Mesenchymal stem cell (in vitro differentiated cells and primary cell): Measurements from ENCODE around the gene RPS6KA2.

Experiments used
- DNase-seq: peaks from one replicate; pipeline ENCODE4 v3.0.0-alpha.2; 2013
- H2AFZ ChIP-seq: one replicate; pipeline ENCODE4 v1.6.1; 2013; ENCODE audit warnings: low read depth, mild to moderate bottlenecking, control low read depth, inconsistent platforms, low read length, moderate library complexity
- H2AK5ac ChIP-seq: 2 replicates; pipeline ENCODE4 v1.6.1; 2013; ENCODE audit warnings: low read length, moderate library complexity, mild to moderate bottlenecking, inconsistent platforms; ENCODE audit not compliant: severe bottlenecking
- H2BK120ac ChIP-seq: one replicate; pipeline ENCODE4 v1.6.1; 2013; ENCODE audit warnings: low read depth, mild to moderate bottlenecking, inconsistent platforms, low read length, moderate library complexity
- H2BK12ac ChIP-seq, 2 experiments: one replicate each; pipeline ENCODE4 v1.6.1; 2013; ENCODE audit warnings: inconsistent platforms in 2 of 2, low read length in 2 of 2, mild to moderate bottlenecking in 2 of 2, moderate library complexity in 2 of 2, control low read depth in 1 of 2
- H2BK15ac ChIP-seq: one replicate; pipeline ENCODE4 v1.6.1; 2013; ENCODE audit warnings: mild to moderate bottlenecking, low read depth, inconsistent platforms; ENCODE audit not compliant: poor library complexity, severe bottlenecking
- H2BK5ac ChIP-seq: 2 replicates; pipeline ENCODE4 v1.6.1; 2013; ENCODE audit warnings: low read depth, mild to moderate bottlenecking, low read length, control low read depth, inconsistent platforms; ENCODE audit not compliant: poor library complexity, severe bottlenecking
- H3K14ac ChIP-seq, 2 experiments: one replicate each; pipeline ENCODE4 v1.6.1; 2013; ENCODE audit warnings: inconsistent platforms in 2 of 2, low read length in 2 of 2, control low read depth in 1 of 2, mild to moderate bottlenecking in 1 of 2, moderate library complexity in 1 of 2
- H3K18ac ChIP-seq, 2 experiments: one replicate each; pipeline ENCODE4 v1.6.1; 2013; ENCODE audit warnings: inconsistent platforms in 2 of 2, low read length in 2 of 2, control low read depth in 1 of 2, low read depth in 1 of 2, mild to moderate bottlenecking in 1 of 2
- H3K23ac ChIP-seq, 2 experiments: one replicate each; pipeline ENCODE4 v1.6.1; 2013; ENCODE audit warnings: inconsistent platforms in 2 of 2, low read length in 2 of 2, mild to moderate bottlenecking in 2 of 2, moderate library complexity in 2 of 2, control low read depth in 1 of 2
- H3K27ac ChIP-seq: 2 replicates; pipeline ENCODE4 v1.5.1; 2013; ENCODE audit warnings: mild to moderate bottlenecking, moderate library complexity, low read length, control low read depth, inconsistent platforms; ENCODE audit not compliant: poor library complexity, severe bottlenecking
- H3K27me3 ChIP-seq, 2 experiments: 2 replicates each; pipeline versions ENCODE4 v1.6.1 to v1.7.0; 2013; ENCODE audit warnings: low read length in 2 of 2, mild to moderate bottlenecking in 2 of 2, moderate library complexity in 2 of 2, control low read depth in 1 of 2, inconsistent platforms in 1 of 2; ENCODE audit not compliant: control insufficient read depth in 1 of 2, insufficient read depth in 1 of 2
- H3K36me3 ChIP-seq, 2 experiments: 2 replicates each; pipeline versions ENCODE4 v1.6.1 to v1.7.0; 2013; ENCODE audit warnings: low read length in 2 of 2, control low read depth in 1 of 2, inconsistent platforms in 1 of 2, low read depth in 1 of 2, mild to moderate bottlenecking in 1 of 2; ENCODE audit not compliant: insufficient read depth in 2 of 2, control insufficient read depth in 1 of 2
- H3K4ac ChIP-seq, 2 experiments: one replicate each; pipeline ENCODE4 v1.6.1; 2013; ENCODE audit warnings: inconsistent platforms in 2 of 2, low read length in 2 of 2, mild to moderate bottlenecking in 2 of 2, moderate library complexity in 2 of 2, control low read depth in 1 of 2, low read depth in 1 of 2
- H3K4me1 ChIP-seq: 2 replicates; pipeline ENCODE4 v1.6.1; 2013; ENCODE audit warnings: low read depth, low read length, control low read depth; ENCODE audit not compliant: control insufficient read depth, insufficient read depth
- H3K4me2 ChIP-seq: 2 replicates; pipeline ENCODE4 v1.6.1; 2013; ENCODE audit warnings: low read length, mild to moderate bottlenecking, inconsistent platforms; ENCODE audit not compliant: poor library complexity, severe bottlenecking
- H3K4me3 ChIP-seq, 2 experiments: 2 replicates each; pipeline versions ENCODE4 v1.5.1 to v1.7.0; 2013; ENCODE audit warnings: low read length in 2 of 2, mild to moderate bottlenecking in 2 of 2, control low read depth in 1 of 2, low read depth in 1 of 2; ENCODE audit not compliant: insufficient read depth in 1 of 2
- H3K79me1 ChIP-seq: replicated peaks from 2 replicates; pipeline ENCODE4 v1.6.1; 2013; ENCODE audit warnings: mild to moderate bottlenecking, control low read depth, low read length, inconsistent platforms; ENCODE audit not compliant: poor library complexity, severe bottlenecking
- H3K9ac ChIP-seq: 2 replicates; pipeline ENCODE4 v1.7.0; 2013; ENCODE audit warnings: mild to moderate bottlenecking, low read length, moderate library complexity
- H3K9me3 ChIP-seq: 2 replicates; pipeline ENCODE4 v1.7.0; 2013; ENCODE audit warnings: mild to moderate bottlenecking, low read length; ENCODE audit not compliant: control insufficient read depth
- H4K8ac ChIP-seq: one replicate; pipeline ENCODE4 v1.6.1; 2013; ENCODE audit warnings: inconsistent platforms, mild to moderate bottlenecking, low read length, moderate library complexity
- H4K91ac ChIP-seq: one replicate; pipeline ENCODE4 v1.6.1; 2013; ENCODE audit warnings: mild to moderate bottlenecking, low read length, inconsistent platforms
- WGBS: methylation state at CpG from one replicate; pipeline ENCODE4 v1.1.7; 2013; ENCODE audit warnings: mixed read lengths; 5-methylcytosine and 5-hydroxymethylcytosine counted together

Gene RPS6KA2

DNA sequence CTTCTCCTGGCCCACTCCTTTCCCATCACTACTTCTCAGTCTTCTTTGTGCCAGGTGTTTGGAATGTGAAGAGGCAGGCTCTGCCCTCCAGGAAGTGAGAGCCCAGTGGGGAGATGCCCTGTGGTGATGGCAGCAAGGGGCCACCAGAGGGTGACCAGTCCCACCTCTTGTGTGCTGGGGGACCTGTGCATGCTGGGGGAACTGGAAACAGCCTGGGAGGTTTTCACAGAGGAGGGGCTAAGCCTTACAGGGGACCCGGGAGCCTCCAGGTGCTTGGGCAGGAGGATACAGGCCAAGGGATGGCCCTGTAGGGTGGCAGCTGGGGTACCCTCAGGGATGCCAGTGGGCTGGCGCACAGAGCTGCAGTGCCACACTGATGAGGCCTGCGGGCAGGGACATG is 112.9 kb downstream of the RPS6KA2 start:
- Histone ChIP-seq H3K4me2 (no peak overlapping the region), H3K14ac (no peak overlapping the region), H3K23ac (no peak overlapping the region), H2BK12ac (no peak overlapping the region), H2BK120ac (no peak overlapping the region), H3K9ac (no peak overlapping the region), H2AK5ac (no peak overlapping the region), H3K4me1 (peaks cover 17% of the 10 kb centered on the region), H4K8ac (peak overlapping the region; percentile 12), H3K36me3 (peaks cover 6 to 11% of the 10 kb centered on the region in 2 experiments), H2BK15ac (no peak overlapping the region), H4K91ac (no peak overlapping the region), H3K9me3 (no peaks in the 10 kb centered on the region), H3K4ac (peak overlapping the region in 1 of 2 experiments; percentile 36), H3K27me3 (no peaks in the 10 kb centered on the region), H3K79me1 (no peaks in the 10 kb centered on the region), H3K4me3 (no peak overlapping the region), H3K18ac (no peak overlapping the region), H3K27ac (no peak overlapping the region), H2BK5ac (no peak overlapping the region), H2AFZ (no peak overlapping the region)
- DNase-seq, result no peak
- WGBS, result 97% methylated on average over 3 of the region's 3 CpGs

DNA sequence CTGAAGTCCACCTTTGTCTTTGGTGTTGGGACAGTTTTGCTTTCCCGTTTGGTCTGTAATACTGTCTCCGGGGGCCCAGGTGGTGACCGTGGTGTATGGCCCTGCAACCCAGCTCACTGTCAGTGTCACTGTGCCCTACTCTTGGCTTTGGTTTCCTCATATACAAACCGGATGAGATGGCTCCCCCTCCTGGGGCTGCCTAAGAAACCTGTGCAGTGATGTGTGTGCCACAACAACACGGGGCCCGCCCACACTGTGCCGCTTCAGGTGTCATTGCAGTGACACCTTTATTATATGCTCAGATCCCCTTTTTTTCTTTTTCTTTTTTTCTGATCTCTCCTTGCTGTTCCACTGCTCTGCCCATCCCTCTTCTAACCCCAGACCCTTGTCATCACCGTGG is 114.5 kb downstream of the RPS6KA2 start:
- DNase-seq, result no peak
- no peak overlapping the region for H3K23ac ChIP-seq
- no peak overlapping the region for H3K4me3 ChIP-seq
- H3K4ac ChIP-seq, result no peak overlapping the region
- no peak overlapping the region for H2BK15ac ChIP-seq
- H3K79me1 ChIP-seq, result no peaks in the 10 kb centered on the region
- H4K8ac ChIP-seq, result no peak overlapping the region
- H3K4me1 ChIP-seq, result peaks cover 19% of the 10 kb centered on the region
- no peak overlapping the region for H3K14ac ChIP-seq
- H3K4me2 ChIP-seq, result no peak overlapping the region
- H2BK120ac ChIP-seq, result no peak overlapping the region
- no peak overlapping the region for H4K91ac ChIP-seq
- H3K27ac ChIP-seq, result no peak overlapping the region
- H2AFZ ChIP-seq, result no peak overlapping the region
- no peaks in the 10 kb centered on the region for H3K27me3 ChIP-seq
- H3K9me3 ChIP-seq, result no peaks in the 10 kb centered on the region
- H3K36me3 ChIP-seq, result peaks cover 18 to 23% of the 10 kb centered on the region in 2 experiments
- H3K18ac ChIP-seq, result no peak overlapping the region
- no peak overlapping the region for H2BK12ac ChIP-seq
- no peak overlapping the region for H3K9ac ChIP-seq
- H2BK5ac ChIP-seq, result no peak overlapping the region
- no peak overlapping the region for H2AK5ac ChIP-seq
- 95% methylated on average over 8 of the region's 8 CpGs for WGBS

DNA sequence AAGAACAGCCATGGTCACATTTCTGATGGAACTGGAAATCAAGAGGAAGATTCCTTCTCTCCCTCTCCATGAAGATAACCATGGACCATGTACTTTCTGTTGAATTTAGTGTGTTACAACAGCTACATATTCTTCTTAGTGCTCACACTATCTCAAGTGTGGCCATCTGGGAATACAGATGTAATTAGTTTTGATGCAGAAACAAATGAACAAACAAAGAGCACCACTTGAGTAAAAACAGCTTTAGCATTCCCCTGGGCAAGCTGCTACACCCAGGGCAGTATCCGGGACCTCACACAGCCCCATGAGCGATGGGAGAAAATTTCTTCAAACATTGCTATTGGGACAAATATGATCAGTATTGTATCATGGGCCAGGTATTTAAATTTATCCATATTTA is 115.7 kb downstream of the RPS6KA2 start:
- no peak overlapping the region for H2BK12ac ChIP-seq

DNA sequence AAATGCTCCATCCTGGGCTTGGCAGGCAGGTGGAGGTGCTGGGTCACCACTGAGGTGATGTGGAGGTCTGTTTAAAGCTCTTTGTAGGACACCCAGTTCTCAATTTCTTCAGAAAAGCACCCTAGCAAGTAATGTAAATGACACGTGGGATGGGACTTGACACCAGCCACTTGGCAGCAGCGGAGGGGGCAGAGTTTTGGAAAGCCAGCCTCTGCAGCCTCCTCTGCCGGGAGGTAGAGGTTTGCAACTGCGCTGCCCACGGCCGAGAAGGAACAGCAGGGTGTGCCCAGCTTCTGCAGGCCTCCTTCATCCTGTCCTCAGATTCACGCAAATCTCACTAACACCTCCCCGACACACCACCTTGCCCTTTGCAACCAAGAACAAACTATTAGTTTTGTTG is 117.9 kb downstream of the RPS6KA2 start:
- no peak for DNase-seq
- WGBS, result 95% methylated on average over 6 of the region's 8 CpGs

More for the DNA sequence above, 115.7 kb downstream of the RPS6KA2 start:
- no peak for DNase-seq
- no peaks in the 10 kb centered on the region for H3K9me3 ChIP-seq
- no peak overlapping the region for H3K4ac ChIP-seq
- no peak overlapping the region for H3K14ac ChIP-seq
- H4K91ac ChIP-seq, result no peak overlapping the region
- 94% methylated on average over 2 of the region's 2 CpGs for WGBS
- H2BK15ac ChIP-seq, result no peak overlapping the region
- no peaks in the 10 kb centered on the region for H3K79me1 ChIP-seq
- no peak overlapping the region for H3K4me2 ChIP-seq
- H2BK5ac ChIP-seq, result no peak overlapping the region
- no peak overlapping the region for H3K23ac ChIP-seq
- no peak overlapping the region for H2AFZ ChIP-seq
- no peaks in the 10 kb centered on the region for H3K27me3 ChIP-seq
- H2AK5ac ChIP-seq, result no peak overlapping the region
- H2BK120ac ChIP-seq, result no peak overlapping the region
- no peak overlapping the region for H3K4me3 ChIP-seq
- H3K27ac ChIP-seq, result no peak overlapping the region
- no peak overlapping the region for H3K18ac ChIP-seq
- H4K8ac ChIP-seq, result no peak overlapping the region
- peaks cover 16% of the 10 kb centered on the region for H3K4me1 ChIP-seq
- peaks cover 22 to 25% of the 10 kb centered on the region in 2 experiments for H3K36me3 ChIP-seq
- no peak overlapping the region for H3K9ac ChIP-seq

More for the DNA sequence above, 117.9 kb downstream of the RPS6KA2 start:
- H2AFZ ChIP-seq, result no peak overlapping the region
- no peak overlapping the region for H3K4ac ChIP-seq
- H4K91ac ChIP-seq, result no peak overlapping the region
- no peak overlapping the region for H3K4me2 ChIP-seq
- no peaks in the 10 kb centered on the region for H3K27me3 ChIP-seq
- no peak overlapping the region for H2BK5ac ChIP-seq
- H2BK120ac ChIP-seq, result no peak overlapping the region
- no peak overlapping the region for H3K9ac ChIP-seq
- H3K4me1 ChIP-seq, result peaks cover 5% of the 10 kb centered on the region
- H2BK12ac ChIP-seq, result no peak overlapping the region
- H2BK15ac ChIP-seq, result peak overlapping the region; percentile 37
- H3K79me1 ChIP-seq, result no peaks in the 10 kb centered on the region
- no peaks in the 10 kb centered on the region for H3K9me3 ChIP-seq
- H3K23ac ChIP-seq, result no peak overlapping the region
- no peak overlapping the region for H3K27ac ChIP-seq
- peak overlapping the region; percentile 27 for H4K8ac ChIP-seq
- no peak overlapping the region for H3K14ac ChIP-seq
- H3K36me3 ChIP-seq, result peaks cover 21 to 25% of the 10 kb centered on the region in 2 experiments
- H3K18ac ChIP-seq, result no peak overlapping the region
- no peak overlapping the region for H2AK5ac ChIP-seq
- no peak overlapping the region for H3K4me3 ChIP-seq
